NCI-H526 treated with DMSO at 0.1 percent for 48 hours (cell line): ENCODE data around the gene CYBRD1.

Experiments used
- DNase-seq: peaks from one replicate; lab custom pipeline; 2025; lab: John Stamatoyannopoulos, UW

The CYBRD1 gene

DNA sequence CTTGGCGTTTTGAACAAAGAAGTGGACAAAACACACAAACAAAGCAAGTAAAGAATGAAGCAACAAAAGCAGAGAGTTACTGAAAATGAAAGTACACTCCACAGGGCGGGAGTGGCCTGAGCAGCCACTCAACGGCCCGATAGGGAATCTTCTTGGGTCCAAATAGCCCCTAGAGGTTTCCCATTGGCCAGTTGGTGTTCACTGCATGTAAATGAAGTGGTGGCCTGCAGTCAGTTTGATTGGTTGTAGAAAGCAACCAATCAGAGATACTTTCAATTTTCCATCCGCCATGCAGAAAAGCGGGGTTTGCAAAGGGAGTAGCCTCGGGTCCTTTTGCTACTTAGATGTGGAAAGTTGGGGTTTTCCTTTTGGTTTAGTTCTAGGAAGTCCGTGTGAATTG lies 31.6 kb downstream of the CYBRD1 start:
- DNase-seq, result no peak

DNA sequence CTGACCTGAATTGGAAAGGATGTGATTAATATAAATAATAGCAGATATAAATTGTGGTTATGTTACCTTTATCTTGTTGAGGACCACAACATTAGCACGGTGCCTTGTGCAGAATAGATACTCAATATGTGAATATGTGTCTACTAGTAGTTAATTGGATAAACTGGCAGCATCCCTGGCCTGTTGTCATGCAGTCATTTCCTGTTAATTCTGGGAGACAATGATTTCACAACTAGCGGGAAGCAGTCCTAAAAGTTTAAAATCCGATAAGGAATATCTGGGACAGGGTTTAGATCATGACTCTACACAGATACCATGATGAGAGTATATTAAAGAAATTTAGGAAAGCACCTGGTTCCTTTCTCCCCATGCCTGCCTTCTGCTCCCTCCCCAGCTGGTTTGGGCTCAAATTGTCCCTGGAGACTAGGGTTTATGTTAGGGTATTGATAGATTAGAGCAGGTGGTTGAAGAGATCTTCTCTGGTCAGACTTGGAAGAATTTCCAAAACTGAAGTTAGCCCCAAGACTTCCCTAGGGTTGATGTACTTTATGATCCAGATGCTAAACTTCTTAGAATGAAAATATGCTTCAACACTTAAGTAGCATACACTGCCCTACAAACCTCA lies 32.8 kb downstream of the CYBRD1 start:
- DNase-seq, result no peak

DNA sequence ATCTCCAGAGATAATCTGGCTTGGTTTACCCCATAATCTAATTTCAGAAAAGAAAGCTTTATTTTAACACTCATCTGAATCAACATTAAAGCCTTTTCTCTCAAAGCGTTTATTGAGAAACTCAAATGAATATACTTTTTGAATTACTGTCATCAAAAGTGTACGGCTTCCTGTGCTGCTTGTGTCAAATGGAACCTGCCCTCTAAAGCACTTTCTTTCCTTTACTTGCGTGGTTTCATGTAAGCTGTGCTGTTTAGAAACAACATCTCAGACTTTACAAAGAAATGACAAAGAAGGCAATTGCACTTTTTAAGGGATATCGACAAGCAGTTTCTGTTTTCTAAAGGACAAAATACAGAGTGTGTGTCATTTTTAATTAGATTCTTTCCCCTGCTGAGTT lies 35.1 kb downstream of the CYBRD1 start:
- DNase-seq, result no peak

DNA sequence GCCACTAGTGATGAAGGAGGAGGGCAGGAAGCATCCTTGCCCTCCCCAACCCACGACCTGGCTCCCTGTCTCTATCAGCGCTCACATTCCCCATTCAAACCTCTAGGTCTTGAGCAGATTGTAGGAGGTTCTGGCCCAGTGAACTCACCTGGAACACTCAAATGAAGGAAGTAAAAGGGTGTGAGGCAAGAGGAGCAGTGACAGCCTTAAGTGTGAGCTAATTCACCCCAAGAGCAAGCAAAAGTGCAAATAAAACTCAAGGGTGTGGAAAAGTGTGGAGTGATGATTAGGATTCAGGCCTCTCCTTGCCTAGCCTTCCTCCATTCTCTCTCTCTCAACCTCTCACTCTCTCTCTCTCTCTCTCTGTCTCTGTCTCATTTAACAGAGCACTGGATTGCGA lies 41.0 kb downstream of the CYBRD1 start:
- DNase-seq, result no peak

DNA sequence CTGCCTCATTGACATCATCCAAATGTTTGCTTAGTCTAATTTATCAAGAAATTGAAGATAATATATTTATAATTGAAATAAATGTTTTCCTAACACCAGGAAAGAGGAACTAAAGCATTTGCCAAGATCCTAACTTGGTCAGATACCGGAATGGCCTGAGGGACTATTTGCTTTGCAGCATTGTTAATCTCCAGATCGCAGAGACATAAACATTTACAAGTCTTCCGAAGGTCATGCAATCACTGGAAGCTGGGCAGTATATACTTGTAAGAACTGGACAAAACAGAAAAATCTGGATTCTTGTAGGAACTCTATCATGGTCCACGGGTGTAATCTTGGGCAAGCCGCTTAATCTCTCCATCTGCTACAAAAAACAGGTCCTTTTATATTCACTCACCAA lies 42.2 kb downstream of the CYBRD1 start:
- DNase-seq, result no peak

DNA sequence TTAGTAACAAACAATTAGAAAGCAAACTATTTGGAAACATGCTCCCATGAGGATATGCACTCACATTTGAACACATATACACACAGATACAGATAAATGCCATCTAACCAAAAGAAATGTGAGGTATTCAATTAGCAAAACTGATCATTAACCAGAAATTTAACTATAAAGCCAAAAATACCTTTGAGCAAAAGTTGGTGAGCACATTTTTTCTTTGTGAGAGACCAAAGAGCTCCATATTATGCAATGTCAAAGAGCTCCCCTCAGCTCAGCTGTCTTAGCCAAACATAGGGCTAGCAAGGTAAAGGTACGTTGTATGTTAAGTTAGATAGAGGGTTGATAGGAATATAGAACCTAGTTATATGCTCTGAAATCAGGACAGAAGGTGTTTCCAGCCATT lies 43.8 kb downstream of the CYBRD1 start:
- DNase-seq, result no peak

DNA sequence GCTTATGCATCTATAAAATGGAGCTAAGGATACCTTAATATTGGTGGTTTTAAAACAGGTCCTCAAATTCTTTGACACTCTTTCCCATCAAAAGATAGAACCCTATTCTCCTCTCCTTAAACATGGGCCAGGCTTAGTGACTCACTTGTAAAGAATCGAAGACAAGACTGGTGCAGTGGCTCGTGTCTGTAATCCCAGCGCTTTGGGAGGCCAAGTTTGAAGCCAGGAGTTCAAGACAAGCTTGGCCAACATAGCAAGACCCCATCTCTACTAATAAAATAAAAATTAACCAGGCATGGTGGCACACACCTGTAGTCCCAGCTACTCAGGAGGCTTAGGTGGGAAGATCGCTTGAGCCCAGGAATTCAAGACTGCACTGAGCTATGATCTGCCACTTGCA lies 44.5 kb downstream of the CYBRD1 start:
- DNase-seq, result no peak

DNA sequence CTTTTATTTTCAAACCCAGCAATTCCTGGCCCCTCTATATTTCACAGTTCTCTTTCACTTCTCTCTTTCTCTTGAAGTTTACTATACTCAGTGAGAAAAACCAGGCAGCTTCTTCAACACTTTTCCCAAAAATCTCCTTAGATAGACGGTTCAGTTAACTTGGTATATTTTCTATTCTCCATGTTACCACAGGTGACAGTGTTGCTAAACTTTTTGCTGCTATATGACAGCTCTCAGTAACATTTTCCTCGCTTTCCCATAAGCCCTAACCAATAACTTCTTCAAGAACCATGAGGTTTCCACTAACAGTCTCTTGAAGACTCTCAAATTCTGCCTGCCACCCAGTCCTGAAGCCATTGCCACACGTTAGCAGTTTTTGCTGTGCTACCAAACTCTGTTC lies 45.8 kb downstream of the CYBRD1 start:
- DNase-seq, result no peak

DNA sequence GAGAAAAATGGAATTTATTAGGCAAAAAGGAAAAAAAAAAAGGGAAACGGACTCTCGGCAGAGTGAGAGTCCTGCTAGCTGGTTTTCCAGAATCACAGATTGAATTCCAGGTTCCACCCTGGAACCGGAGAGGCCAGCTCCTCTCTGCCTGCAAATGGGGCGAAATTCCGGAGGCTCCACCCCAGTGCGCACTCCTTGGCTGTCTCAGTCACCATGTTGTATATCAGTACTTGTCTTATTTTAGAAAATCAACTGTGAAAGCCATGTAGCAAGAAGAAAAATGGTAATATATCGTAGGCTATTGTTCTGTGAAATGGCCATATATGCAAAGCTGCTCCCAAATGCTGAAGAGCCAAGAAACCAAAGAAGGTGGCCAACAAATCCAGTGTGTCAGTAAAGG lies 49.4 kb downstream of the CYBRD1 start:
- DNase-seq, result no peak

DNA sequence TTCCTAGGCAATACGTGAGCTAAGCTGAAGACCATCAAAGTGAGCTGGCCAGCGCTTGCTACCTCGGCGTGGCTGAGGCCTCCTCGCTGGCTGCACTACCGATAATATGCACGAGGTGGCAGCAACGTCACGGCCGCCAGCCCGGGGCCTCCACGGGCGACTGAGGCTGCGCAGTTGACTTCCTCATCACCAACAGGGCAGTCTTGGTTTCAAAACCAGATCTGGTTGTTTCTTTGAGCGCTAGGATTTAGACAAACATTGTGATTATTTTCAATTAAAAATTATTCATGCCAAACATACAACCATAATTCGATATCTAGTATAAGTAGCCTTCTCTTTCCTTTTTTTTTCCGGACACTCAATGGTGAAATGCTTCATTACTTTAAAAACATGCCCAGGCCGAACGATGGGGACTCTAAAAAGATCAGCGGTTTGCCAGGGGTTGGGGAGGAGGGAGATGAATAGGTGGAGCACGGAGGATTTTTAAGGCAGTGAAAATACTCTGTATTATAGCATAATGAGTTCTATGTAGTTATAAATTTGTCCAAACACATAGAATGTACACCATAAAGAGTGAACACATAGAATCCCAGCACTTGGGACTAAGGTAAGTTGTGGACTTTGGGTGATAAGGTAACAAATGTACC lies 52.0 kb downstream of the CYBRD1 start:
- DNase-seq, result no peak

DNA sequence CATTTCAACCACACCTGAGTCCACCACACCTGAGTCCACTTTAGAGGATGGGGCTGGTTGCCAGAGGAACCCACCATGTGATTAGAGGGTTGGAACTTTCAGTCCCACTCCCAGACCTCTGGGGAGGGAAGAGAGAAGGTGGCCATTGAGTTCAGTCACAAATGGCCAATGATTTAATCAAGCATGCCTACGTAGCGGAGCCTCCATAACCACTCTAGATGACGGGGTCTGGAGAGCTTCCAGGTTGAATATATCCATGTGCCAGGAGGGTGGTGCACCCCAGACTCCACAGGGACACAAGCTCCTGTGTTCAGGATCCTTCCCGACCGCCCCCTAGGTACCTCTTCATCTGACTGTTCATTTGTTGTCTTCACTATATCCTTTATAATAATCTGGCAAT lies 53.3 kb downstream of the CYBRD1 start:
- no peak for DNase-seq

DNA sequence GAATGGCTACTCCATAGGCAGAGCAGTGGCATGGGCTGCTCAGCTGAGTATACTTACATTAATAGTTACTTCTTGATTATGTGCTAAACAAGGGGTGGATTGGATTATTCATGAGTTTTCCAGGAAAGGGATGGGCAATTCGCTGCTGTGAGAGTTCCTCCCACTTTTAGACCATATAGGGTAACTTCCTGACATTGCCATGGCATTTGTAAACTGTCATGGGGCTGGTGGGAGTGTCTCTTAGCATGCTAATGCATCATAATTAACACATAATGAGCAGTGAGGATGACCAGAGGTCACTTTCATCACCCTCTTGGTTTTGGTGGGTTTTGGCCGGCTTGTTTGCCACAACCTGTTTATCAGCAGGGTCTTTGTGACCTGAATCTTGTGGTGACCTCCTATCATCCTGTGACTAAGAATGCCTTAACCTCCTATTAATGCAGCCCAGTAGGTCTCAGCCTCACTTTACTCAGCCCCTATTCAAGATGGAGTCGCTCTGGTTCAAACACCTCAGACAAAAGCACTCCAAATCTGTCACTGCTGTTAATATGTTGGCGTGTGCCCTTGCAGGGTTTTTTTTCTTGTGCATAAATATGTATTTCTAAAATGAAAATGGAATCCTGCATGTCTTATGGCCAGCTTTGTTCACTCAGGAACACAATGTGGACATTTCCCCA lies 56.0 kb downstream of the CYBRD1 start:
- DNase-seq, result no peak

DNA sequence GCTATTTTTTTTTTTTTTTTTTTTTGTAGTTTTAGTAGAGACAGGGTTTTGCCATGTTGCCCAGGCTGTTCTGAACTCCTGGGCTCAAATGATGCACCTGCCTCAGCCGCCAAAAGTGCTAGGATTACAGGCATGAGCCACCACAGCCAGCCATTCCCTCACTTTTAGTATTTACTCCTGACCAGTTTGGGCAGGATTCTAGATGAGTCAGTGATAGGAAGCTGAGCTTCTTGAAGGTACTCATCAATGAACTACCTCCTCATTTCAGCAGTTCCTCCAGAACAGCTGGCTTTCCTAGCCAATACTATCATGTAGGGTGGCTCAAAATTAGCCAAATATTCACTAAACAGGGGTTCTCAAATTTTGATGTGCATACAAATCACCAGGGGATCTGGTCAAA lies 57.2 kb downstream of the CYBRD1 start:
- DNase-seq, result no peak

DNA sequence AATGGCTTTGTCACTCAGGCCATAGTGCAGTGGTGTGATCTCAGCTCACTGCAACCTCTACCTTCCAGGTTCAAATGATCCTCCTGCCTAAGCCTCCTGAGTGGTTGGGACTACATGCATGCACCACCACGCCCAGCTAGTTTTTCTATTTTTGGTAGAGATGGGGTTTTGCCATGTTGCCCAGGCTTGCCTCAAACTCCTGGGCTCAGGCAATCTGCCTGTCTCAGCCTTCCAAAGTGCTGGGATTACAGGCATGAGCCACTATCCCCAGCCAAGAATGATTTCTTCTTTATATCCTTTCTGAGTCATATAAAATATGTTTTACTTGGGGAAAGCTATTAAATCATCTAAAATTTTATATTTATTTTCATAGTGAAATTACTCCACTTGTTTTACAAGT lies 61.3 kb downstream of the CYBRD1 start:
- DNase-seq, result no peak

DNA sequence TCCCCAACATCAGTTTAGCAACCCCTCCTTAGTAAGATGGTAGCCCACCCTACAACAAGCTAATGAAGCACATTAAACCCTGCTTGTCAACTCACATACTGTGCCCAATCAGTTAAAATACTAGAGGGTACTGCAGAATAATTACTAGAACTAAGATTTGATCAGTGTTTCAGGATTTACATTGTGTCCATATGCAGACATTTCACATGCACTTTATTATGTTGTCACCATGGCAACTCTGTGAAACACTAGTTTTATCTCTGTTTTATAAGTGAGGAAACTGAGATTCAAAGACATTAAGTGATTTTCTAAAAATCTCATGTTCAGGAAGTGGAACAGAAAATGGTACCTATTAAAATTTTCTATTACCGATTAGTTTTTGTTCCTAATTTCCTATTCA lies 61.7 kb downstream of the CYBRD1 start:
- no peak for DNase-seq

DNA sequence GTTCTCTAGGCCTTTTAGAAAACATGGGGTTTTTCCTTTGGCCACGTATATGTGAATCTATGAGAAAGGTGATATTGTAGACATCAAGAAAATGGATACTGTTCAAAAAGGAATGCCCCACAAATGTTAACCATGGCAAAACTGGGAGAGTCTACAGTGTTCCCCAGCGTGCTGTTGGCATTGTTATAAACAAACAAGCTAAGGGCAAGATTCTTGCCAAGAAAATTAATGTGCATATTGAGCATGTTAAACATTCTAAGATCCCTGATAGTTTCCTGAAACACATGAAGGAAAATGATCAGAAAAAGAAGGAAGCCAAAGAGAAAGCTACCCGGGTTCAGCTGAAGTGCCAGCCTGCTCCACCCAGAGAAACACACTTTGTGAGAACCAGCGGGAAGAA lies 64.9 kb downstream of the CYBRD1 start:
- no peak for DNase-seq

DNA sequence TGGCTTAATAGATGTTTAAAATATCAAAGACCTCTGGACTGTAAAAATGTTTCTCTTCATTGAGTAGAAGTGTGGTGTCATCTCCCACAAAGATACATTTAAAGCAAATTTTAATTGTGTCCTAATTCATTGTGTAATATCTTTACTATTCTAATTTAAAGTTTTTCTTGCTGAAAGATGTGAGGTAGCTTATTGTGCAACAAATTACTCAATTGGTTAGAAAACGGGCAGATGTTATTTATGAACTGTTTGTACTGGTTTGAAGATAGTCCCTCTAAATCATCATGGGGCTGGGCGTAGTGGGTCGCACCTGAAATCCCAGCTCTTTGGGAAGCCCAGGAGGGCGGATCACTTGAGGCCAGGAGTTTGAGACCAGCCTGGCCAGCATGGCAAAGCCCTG lies 65.3 kb downstream of the CYBRD1 start:
- no peak for DNase-seq

DNA sequence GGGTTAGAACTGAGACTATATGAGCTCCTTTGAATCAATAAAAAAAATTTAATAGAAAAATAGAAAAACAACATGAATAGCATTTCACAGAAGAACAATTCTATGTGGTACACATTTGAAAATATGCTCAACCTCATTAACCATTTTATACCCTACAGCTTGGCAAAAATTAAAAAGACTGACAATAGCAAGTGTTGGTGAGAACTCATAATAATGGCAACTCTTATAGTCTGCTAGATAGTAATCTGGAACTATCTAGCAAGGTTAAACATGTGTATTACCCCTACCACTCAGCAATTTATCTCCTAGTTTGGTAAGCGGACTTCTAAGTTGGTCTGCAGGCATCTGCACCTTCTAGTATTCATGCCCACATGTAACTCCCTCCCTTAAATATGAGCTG lies 67.8 kb downstream of the CYBRD1 start:
- DNase-seq, result no peak

DNA sequence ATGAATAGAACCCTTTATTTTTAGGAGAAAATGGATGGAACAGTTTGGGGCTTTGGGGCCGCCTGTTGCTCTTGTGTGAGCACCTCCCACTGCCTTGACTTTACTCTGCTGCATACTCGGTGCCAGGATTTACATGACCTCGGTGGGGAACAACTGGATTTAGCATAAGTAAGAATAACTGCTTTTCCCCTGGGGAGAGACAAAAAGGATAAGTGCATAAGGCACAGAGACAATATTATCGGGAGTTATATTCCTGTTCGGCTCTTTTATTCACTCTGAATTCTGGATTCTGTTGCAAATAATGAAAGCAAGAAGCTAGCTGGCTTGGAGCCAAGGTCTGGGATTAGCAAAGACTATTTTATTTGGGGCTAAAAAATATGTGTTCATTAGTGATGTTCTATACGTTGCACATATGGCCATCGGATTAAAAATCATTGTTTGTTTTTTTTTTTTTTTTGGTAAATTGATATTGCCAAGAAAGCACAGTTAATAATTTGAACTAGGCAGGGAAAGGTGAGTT lies 69.8 kb downstream of the CYBRD1 start:
- DNase-seq, result no peak

DNA sequence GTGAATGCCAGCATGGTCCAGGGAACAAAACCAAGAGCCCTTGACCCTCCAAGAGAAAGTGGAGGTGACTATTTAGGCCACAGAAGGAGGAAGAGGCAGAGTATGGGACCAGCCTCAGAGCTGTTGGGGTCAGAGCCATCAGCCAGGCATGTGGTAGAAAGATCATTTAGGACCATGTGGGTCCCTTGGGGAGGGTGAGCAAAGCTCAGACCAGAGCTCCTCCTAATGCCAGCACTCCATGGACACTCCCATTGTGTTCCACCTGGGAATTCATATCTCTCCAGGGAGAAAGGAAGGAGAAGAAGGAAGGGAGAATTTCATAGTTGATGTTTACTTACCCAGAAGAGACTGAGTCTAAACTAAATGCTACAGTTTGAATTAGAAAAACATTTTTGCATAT lies 73.2 kb downstream of the CYBRD1 start:
- no peak for DNase-seq

DNA sequence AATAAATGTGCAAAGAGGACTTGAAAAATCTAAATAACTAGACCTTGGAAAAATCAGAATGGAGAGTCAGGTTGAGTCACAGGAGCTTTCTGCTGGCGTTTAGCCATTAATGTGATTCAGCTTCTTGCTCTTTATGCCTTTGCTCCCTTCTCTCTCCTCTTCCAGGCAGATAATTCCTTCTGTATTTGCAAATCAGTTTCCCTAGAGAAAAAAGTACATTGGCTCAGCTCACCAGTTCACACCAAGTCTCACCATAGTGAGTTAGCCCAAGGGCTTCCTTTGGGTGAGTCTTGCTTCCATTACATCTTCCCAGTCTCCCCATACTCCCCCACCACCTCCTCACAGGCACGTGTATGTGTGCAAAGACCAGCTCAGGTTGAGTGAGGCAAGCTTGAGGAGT lies 73.6 kb downstream of the CYBRD1 start:
- no peak for DNase-seq

DNA sequence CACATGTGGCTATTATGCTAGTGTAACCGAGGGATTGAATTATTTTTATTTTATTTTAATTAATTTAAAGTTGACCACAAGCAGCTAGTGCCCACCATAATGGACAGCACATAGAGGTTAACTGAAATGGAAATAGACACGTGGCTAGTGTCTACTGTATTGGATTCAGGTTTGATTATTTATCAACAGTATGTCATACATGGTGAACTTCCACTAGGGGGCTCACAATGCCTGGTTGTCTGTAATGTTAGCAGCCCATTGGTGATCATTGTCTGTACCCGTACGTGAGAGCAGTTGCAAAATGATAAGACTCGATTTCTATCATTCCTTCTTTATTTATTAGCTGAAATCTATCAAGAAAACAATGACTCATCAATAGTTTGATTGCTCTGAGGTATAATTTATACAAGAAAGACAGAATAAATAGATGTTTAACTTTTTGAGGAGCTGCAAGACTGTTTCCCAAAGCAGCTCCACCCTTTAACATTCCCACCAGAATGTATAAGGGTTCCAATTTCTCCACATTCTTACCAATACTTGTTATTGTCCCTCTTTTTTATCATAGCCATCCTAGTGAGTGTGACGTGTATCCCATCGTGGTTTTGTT lies 76.5 kb downstream of the CYBRD1 start:
- DNase-seq, result peak; percentile 46

DNA sequence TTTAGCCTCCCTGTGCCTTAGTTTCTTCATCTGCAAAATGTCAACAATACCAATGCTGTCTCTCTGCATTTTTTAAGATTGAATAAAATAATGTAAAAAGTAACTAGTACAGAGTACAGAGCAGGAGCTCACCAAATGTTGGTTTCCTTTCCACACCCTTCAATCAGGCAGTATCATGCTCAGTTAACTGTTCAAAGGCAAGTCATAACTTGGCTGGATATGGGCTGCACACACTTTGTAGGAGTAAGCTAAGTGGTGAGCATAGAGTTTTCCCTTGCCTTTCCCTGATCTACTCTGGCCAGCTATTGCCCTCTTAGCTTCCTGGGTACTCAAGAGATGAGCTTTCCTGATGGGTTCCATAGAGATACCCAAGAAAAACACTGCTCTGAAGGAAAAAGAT lies 77.9 kb downstream of the CYBRD1 start:
- no peak for DNase-seq
